Hematopoietic multipotent progenitor cell treated with erythropoietin and hydrocortisone succinate and interleukin-3 and kit ligand, for 6 days (in vitro differentiated cells): ENCODE results near the gene DAPK1.
"Not testable (repeated sequence)": the region's sequence is repeated elsewhere in the genome, so short reads cannot be mapped to it uniquely, and the experiment has no call there.

Source experiments
- DNase-seq: peaks from one replicate; pipeline ENCODE4 v3.0.0-alpha.2; 2015

Gene DAPK1

GRCh38 chr9:87498811-87499360 lies 1.2 kb downstream of the DAPK1 start:
- peak; percentile 47 for DNase-seq

GRCh38 chr9:87499424-87500017 lies 1.9 kb downstream of the DAPK1 start:
- DNase-seq, result no peak

DNA sequence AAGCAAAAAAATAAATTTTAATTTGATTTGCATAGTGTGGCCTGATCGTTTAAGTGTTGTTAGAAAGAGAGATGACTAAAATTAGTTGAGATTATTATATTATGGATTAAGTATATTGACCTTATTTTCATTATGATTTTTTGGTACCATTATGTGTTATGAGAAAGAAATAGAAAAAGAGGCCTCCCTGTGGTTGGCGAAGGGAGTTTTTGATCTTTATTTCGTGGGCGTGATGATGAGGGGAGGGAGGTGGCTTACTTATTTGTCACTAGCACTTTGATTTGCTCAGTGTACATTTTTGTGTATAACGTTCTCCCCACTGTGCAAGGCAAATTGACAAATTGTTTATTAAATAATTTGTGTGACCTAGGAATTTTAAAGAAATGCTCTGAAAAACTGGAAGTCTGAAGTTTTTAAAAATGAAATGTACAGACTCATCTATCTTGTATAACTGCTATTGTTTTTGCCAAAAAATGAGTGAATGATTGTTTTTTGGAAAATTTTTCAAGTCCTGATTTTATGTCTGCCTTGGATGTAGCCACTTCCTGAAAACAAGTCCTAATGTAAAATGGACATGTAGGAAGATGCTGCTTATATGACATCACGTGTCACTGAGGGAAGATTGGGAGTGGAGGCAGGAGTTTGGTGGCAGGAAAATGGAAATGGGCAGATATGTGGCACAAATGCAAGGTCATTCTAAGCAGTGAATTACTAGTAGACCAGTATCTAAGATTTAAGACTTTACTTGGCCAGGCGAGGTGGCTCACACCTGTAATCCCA lies 3.0 kb downstream of the DAPK1 start:
- DNase-seq, result peak; percentile 78

DNA sequence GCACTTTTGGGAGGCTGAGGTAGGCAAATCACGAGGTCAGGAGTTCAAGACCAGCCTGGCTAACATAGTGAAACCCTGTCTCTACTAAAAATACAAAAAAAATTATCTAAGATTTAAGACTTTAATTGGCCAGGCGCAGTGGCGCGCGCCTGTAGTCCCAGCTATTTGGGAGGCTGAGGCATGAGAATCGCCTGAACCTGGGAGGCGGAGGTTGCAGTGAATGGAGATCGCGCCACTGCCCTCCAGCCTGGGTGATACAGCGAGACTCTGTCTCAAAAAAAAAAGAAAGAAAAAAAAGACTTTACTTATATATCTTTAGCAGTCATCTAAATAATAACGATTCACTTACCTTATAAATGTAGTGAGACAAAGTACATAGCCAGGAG lies 3.6 kb downstream of the DAPK1 start:
- DNase-seq, result not testable (repeated sequence)

GRCh38 chr9:87501806-87502205 lies 4.1 kb downstream of the DAPK1 start:
- no peak for DNase-seq

GRCh38 chr9:87502391-87503221 lies 4.9 kb downstream of the DAPK1 start:
- DNase-seq, result peak; percentile 54

DNA sequence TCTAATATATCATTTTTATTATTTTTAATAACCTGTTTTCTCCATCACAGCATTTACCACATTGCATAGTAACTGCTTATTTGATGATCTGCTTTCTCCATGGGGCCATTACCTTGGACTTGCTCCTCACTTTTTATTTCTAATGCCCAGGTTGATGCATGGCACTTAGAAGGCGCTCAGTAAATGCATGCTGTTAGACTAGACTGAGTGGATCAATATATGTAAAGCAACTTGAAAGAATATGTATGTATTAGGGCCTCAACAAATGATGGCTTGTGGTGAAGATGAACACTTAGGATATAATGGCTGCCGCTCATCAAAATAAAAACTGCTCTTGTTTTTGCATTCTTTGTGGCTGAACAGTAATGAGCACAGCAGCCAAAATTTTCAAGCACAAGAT lies 5.8 kb downstream of the DAPK1 start:
- DNase-seq, result no peak

DNA sequence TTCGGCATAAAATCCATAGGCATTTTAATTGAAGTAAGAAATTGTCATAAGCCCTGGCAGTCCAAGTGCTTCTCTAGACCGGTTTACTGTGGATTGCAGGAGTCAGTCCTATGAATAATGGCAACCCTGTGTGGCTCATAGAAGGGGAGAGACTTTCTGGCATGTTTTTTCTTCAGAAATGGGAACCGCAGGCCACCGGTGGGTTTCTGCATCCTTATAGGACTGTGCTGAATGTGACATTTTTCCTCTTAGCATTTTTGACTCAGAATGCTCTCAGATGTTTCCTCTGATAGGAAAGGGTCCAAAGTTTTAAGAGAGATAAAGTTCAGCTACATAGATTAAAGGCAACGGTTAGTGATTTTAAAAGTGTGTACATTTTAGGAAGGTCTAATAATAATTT lies 6.3 kb downstream of the DAPK1 start:
- DNase-seq, result no peak

DNA sequence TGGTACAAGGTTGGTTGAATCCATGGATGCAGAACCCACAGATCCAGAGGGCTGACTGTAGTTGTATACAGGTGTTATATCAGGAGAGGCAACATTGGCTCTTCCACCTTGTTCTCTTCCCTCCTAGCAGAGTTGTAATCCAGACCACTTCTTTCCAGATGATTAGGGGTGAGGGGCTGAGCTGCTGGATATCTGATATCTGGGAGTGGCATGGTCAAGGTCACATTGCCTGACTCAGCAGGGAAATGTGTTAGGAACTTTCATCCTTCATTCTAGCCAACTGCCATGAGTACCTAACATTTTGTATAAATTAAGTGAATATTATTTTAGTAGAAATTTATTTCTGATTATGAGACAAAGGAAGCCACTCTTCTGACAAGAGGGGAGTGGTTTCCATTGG lies 7.3 kb downstream of the DAPK1 start:
- no peak for DNase-seq

GRCh38 chr9:87505869-87506678 lies 8.4 kb downstream of the DAPK1 start:
- no peak for DNase-seq

- no peak for DNase-seq
Observed at GRCh38 chr9:87507576-87507975, 9.9 kb downstream of the DAPK1 start.

- DNase-seq, result no peak
Observed at GRCh38 chr9:87510252-87510683, 12.6 kb downstream of the DAPK1 start.

GRCh38 chr9:87512311-87512710 lies 14.6 kb downstream of the DAPK1 start:
- no peak for DNase-seq

- DNase-seq, result no peak
Observed at GRCh38 chr9:87513161-87513560, 15.5 kb downstream of the DAPK1 start.

DNA sequence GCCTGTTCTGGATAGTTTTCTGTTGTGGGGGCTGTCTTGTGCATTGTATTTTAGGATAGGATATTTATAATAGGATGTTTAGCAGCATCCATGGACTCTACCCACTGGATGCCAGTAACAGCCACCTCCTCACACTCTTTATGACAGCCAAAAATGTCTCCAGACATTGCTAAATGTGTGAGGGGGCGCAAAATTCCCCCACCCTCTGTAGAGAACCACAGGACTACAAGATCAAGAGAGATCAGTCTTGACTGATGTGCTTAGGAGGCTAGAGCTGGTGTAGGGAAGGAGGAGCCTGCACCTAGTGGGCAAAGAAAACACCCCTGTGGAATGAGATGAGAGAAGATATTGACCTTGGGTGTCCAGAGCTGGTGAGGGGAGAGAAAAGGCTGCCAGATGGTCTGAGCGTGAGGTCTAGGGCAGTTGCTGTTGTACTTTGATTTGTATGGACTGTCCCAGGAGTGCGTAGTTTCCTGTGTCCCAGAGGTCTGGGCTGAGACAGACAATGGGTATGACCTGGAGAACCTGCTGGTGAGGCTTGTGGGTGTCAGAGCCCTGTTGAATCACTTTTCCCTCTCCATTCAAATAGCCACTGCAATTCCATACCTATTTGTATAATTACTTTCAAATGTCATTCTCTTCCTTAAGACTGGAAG lies 16.3 kb downstream of the DAPK1 start:
- DNase-seq, result no peak

- peak; percentile 44 for DNase-seq
Observed at GRCh38 chr9:87515006-87515405, 17.3 kb downstream of the DAPK1 start.

DNA sequence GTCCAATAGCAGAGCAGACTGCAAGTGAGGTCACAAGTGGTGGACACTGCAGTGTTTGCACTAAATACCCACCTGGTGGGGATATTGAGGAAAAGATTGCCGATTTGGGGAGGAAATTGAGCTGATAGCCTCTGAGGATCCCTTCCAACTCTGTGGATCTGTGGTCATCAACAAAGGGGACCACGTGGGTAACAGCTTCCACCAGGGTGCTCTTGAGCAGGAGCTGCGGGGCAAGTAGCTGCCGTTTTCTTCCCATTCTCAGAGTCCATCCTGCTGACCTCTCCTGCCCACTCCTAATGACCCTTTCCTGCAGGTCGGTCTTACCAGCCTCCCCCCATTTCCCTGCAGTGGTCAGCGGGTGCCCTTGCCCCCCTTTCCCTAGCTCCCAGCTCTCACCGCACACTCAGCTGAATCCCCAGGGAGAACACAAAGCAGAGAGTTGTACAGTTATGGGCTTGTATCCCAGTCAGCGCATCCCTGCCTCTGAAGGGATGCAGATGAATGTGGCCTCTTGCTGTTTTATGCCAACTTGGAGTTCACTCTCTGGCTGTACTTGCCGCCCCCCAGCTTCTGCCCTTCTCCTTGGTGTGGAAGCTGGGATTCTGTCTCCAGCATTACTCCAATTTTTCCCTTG lies 18.0 kb downstream of the DAPK1 start:
- DNase-seq, result no peak

DNA sequence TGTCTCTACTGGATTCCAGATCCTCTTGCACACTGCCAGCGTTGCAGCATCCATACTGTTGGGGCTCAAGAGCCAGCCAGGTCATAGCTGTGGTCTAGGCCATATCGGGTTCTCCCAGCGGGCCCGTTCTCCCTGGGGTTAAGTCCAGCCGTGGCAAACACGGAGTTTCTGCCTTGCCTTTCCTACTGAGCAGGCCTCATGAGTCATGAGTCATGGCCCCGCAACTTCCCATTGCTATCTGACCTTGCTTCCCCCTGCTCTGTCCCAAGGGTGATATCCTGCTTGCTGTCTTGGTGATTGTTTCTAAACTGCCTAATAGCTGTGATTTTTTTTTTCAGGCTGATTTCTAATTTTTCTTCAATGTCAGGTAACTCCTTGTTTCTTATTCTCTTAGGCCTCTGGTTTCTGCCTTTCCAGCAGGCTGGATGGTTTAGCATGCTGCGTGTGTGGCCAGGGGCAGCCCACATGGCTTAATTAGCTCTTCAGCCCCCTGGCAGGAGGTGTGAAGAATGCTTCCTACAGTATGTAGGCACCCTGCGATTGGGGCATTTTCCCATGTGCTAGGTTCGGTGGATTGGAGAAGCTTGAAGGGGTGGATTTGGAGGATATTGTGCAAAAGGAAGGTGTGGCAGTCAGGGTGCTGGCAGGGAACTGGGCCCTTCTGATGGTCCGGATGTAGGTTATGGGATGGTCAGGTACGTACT lies 18.7 kb downstream of the DAPK1 start:
- peak; percentile 91 for DNase-seq

DNA sequence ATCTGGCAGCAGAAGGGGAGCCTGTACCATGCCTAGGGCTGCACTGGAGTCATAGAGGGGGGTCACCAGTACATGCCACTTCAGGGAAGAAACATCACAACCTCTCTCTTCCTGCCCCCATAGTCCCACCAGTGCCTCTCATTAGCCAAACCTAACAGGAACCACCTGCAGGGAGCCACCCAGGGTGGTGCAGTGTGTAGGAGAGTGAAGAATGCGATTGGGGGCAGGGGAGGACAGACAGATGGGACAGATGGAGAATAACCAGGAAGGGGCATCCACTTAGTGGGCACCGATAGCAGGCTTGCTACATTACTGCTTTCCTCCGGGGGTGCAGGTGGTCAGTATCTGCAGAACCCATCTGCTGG lies 19.2 kb downstream of the DAPK1 start:
- DNase-seq, result no peak

GRCh38 chr9:87517732-87518131 lies 20.1 kb downstream of the DAPK1 start:
- DNase-seq, result no peak
